ENCODE data around the gene CYP46A1.
"Not testable (repeated sequence)": the region's sequence is repeated elsewhere in the genome, so short reads cannot be mapped to it uniquely, and the experiment has no call there.

Gene CYP46A1

GRCh38 chr14:99683619-99684409 is at the start of gene CYP46A1:
CYP46A1 (plus strand) TSS chr14:99684298; CDS start chr14:99684418, 120 bp downstream.
- no peaks in the 10 kb centered on the region for H3K9me3 ChIP-seq (ENCODE audit: control insufficient read depth, insufficient read depth, low read length)
- peaks cover 6% of the 10 kb centered on the region for H3K4me1 ChIP-seq (ENCODE audit: control insufficient read depth, insufficient read depth, low read length)
- H3K36me3 ChIP-seq (ENCODE audit: control insufficient read depth, insufficient read depth, low read length): no peaks in the 10 kb centered on the region
- H3K9ac ChIP-seq (ENCODE audit: low read depth, low read length): peak within 1 kb of the TSS; percentile 54
- H3K4me3 ChIP-seq (ENCODE audit: low read depth, low read length): peak within 1 kb of the TSS; percentile 79
- peaks cover 2% of the 10 kb centered on the region for H3K27me3 ChIP-seq (ENCODE audit: control insufficient read depth, insufficient read depth, low read length)

- no peaks in the 10 kb centered on the region for H3K9me3 ChIP-seq (ENCODE audit: control insufficient read depth, insufficient read depth, low read length)
- H3K4me1 ChIP-seq (ENCODE audit: control insufficient read depth, insufficient read depth, low read length): no peaks in the 10 kb centered on the region
- no peaks in the 10 kb centered on the region for H3K36me3 ChIP-seq (ENCODE audit: control insufficient read depth, insufficient read depth, low read length)
- no peaks in the 10 kb centered on the region for H3K27me3 ChIP-seq (ENCODE audit: control insufficient read depth, insufficient read depth, low read length)
- H3K4me3 ChIP-seq (ENCODE audit: low read depth, low read length): no peak overlapping the region
- H3K9ac ChIP-seq (ENCODE audit: low read depth, low read length): no peak overlapping the region
Measured at GRCh38 chr14:99634443-99634842, 49.7 kb upstream of the CYP46A1 start.

- no peak overlapping the region for H3K4me3 ChIP-seq (ENCODE audit: low read depth, low read length)
- no peaks in the 10 kb centered on the region for H3K27me3 ChIP-seq (ENCODE audit: control insufficient read depth, insufficient read depth, low read length)
- H3K4me1 ChIP-seq (ENCODE audit: control insufficient read depth, insufficient read depth, low read length): no peaks in the 10 kb centered on the region
- no peak overlapping the region for H3K9ac ChIP-seq (ENCODE audit: low read depth, low read length)
- no peaks in the 10 kb centered on the region for H3K36me3 ChIP-seq (ENCODE audit: control insufficient read depth, insufficient read depth, low read length)
- H3K9me3 ChIP-seq (ENCODE audit: control insufficient read depth, insufficient read depth, low read length): no peaks in the 10 kb centered on the region
Measured at GRCh38 chr14:99635116-99635515, 49.0 kb upstream of the CYP46A1 start.

GRCh38 chr14:99636487-99636886 is 47.6 kb upstream of the CYP46A1 start:
- H3K9ac ChIP-seq (ENCODE audit: low read depth, low read length): no peak overlapping the region
- no peak overlapping the region for H3K4me3 ChIP-seq (ENCODE audit: low read depth, low read length)
- no peaks in the 10 kb centered on the region for H3K9me3 ChIP-seq (ENCODE audit: control insufficient read depth, insufficient read depth, low read length)
- H3K36me3 ChIP-seq (ENCODE audit: control insufficient read depth, insufficient read depth, low read length): no peaks in the 10 kb centered on the region
- no peaks in the 10 kb centered on the region for H3K4me1 ChIP-seq (ENCODE audit: control insufficient read depth, insufficient read depth, low read length)
- no peaks in the 10 kb centered on the region for H3K27me3 ChIP-seq (ENCODE audit: control insufficient read depth, insufficient read depth, low read length)

- Histone ChIP-seq H3K4me1 (ENCODE audit: control insufficient read depth, insufficient read depth, low read length) (no peaks in the 10 kb centered on the region), H3K4me3 (ENCODE audit: low read depth, low read length) (no peak overlapping the region)
Measured at GRCh38 chr14:99637624-99638023, 46.5 kb upstream of the CYP46A1 start.

GRCh38 chr14:99642771-99643170 is 41.3 kb upstream of the CYP46A1 start:
- H3K9ac ChIP-seq (ENCODE audit: low read depth, low read length); H3K4me1 ChIP-seq (ENCODE audit: control insufficient read depth, insufficient read depth, low read length); H3K4me3 ChIP-seq (ENCODE audit: low read depth, low read length); H3K9me3 ChIP-seq (ENCODE audit: control insufficient read depth, insufficient read depth, low read length); H3K36me3 ChIP-seq (ENCODE audit: control insufficient read depth, insufficient read depth, low read length): not testable (repeated sequence)
- peaks cover 19% of the 10 kb centered on the region for H3K27me3 ChIP-seq (ENCODE audit: control insufficient read depth, insufficient read depth, low read length)

More at GRCh38 chr14:99637624-99638023, 46.5 kb upstream of the CYP46A1 start:
- Histone ChIP-seq H3K36me3 (ENCODE audit: control insufficient read depth, insufficient read depth, low read length) (no peaks in the 10 kb centered on the region), H3K27me3 (ENCODE audit: control insufficient read depth, insufficient read depth, low read length) (no peaks in the 10 kb centered on the region), H3K9ac (ENCODE audit: low read depth, low read length) (no peak overlapping the region), H3K9me3 (ENCODE audit: control insufficient read depth, insufficient read depth, low read length) (no peaks in the 10 kb centered on the region)

GRCh38 chr14:99643343-99643742 is 40.8 kb upstream of the CYP46A1 start:
- Histone ChIP-seq H3K4me3 (ENCODE audit: low read depth, low read length) (no peak overlapping the region), H3K27me3 (ENCODE audit: control insufficient read depth, insufficient read depth, low read length) (peaks cover 19% of the 10 kb centered on the region), H3K4me1 (ENCODE audit: control insufficient read depth, insufficient read depth, low read length) (peaks cover 6% of the 10 kb centered on the region), H3K9me3 (ENCODE audit: control insufficient read depth, insufficient read depth, low read length) (no peaks in the 10 kb centered on the region), H3K36me3 (ENCODE audit: control insufficient read depth, insufficient read depth, low read length) (no peaks in the 10 kb centered on the region), H3K9ac (ENCODE audit: low read depth, low read length) (no peak overlapping the region)

GRCh38 chr14:99644035-99644587 is 40.0 kb upstream of the CYP46A1 start:
- peaks cover 6% of the 10 kb centered on the region for H3K4me1 ChIP-seq (ENCODE audit: control insufficient read depth, insufficient read depth, low read length)
- peaks cover 19% of the 10 kb centered on the region for H3K27me3 ChIP-seq (ENCODE audit: control insufficient read depth, insufficient read depth, low read length)
- no peak overlapping the region for H3K9ac ChIP-seq (ENCODE audit: low read depth, low read length)
- H3K36me3 ChIP-seq (ENCODE audit: control insufficient read depth, insufficient read depth, low read length): no peaks in the 10 kb centered on the region
- H3K9me3 ChIP-seq (ENCODE audit: control insufficient read depth, insufficient read depth, low read length): no peaks in the 10 kb centered on the region
- H3K4me3 ChIP-seq (ENCODE audit: low read depth, low read length): peak overlapping the region; percentile 43

- Histone ChIP-seq H3K27me3 (ENCODE audit: control insufficient read depth, insufficient read depth, low read length) (peaks cover 19% of the 10 kb centered on the region), H3K9me3 (ENCODE audit: control insufficient read depth, insufficient read depth, low read length) (no peaks in the 10 kb centered on the region), H3K36me3 (ENCODE audit: control insufficient read depth, insufficient read depth, low read length) (no peaks in the 10 kb centered on the region), H3K9ac (ENCODE audit: low read depth, low read length) (peak within 1 kb of the TSS; percentile 37), H3K4me1 (ENCODE audit: control insufficient read depth, insufficient read depth, low read length) (peaks cover 6% of the 10 kb centered on the region), H3K4me3 (ENCODE audit: low read depth, low read length) (peak within 1 kb of the TSS; percentile 43)
Measured at GRCh38 chr14:99644723-99645544, 39.2 kb upstream of the CYP46A1 start, which contains the start of gene HHIPL1. HHIPL1 (plus strand) TSS chr14:99645129; CDS start chr14:99645208, 79 bp downstream.

GRCh38 chr14:99645545-99646505 is 38.3 kb upstream of the CYP46A1 start:
- H3K9me3 ChIP-seq (ENCODE audit: control insufficient read depth, insufficient read depth, low read length): no peaks in the 10 kb centered on the region
- peak overlapping the region; percentile 43 for H3K4me3 ChIP-seq (ENCODE audit: low read depth, low read length)
- no peaks in the 10 kb centered on the region for H3K36me3 ChIP-seq (ENCODE audit: control insufficient read depth, insufficient read depth, low read length)
- no peak overlapping the region for H3K9ac ChIP-seq (ENCODE audit: low read depth, low read length)
- peaks cover 6% of the 10 kb centered on the region for H3K4me1 ChIP-seq (ENCODE audit: control insufficient read depth, insufficient read depth, low read length)
- peaks cover 19% of the 10 kb centered on the region for H3K27me3 ChIP-seq (ENCODE audit: control insufficient read depth, insufficient read depth, low read length)

GRCh38 chr14:99647411-99647810 is 36.7 kb upstream of the CYP46A1 start:
- Histone ChIP-seq H3K4me1 (ENCODE audit: control insufficient read depth, insufficient read depth, low read length) (peaks cover 6% of the 10 kb centered on the region), H3K9ac (ENCODE audit: low read depth, low read length) (no peak overlapping the region), H3K4me3 (ENCODE audit: low read depth, low read length) (no peak overlapping the region), H3K9me3 (ENCODE audit: control insufficient read depth, insufficient read depth, low read length) (no peaks in the 10 kb centered on the region), H3K27me3 (ENCODE audit: control insufficient read depth, insufficient read depth, low read length) (peaks cover 19% of the 10 kb centered on the region), H3K36me3 (ENCODE audit: control insufficient read depth, insufficient read depth, low read length) (no peaks in the 10 kb centered on the region)

Measured in iPS-15b (cell line).